H1 (cell line): ENCODE measurements around the gene KRAS.

Experiments
- BCL11A ChIP-seq, 2 experiments: IDR thresholded peaks; one replicate each; pipeline ENCODE4 v1.6.1; 2011; ENCODE audit warnings: low read depth in 2 of 2, low read length in 2 of 2, mild to moderate bottlenecking in 2 of 2
- CREB1 ChIP-seq: IDR thresholded peaks from 2 replicates; pipeline ENCODE4 v1.6.1; 2012; ENCODE audit warnings: inconsistent platforms
- CTCF ChIP-seq, 3 experiments: IDR thresholded peaks; 1 replicate in 2 of 3; 2 replicates in 1 of 3; pipeline versions ENCODE4 v1.5.1 to v1.6.1; 2011; ENCODE audit warnings: low read length in 3 of 3, mild to moderate bottlenecking in 3 of 3, inconsistent platforms in 2 of 3, low read depth in 1 of 3, moderate library complexity in 1 of 3; ENCODE audit not compliant: insufficient read depth in 1 of 3; ENCODE audit errors: control extremely low read depth in 1 of 3
- EZH2 ChIP-seq: fragments of 200-600 bp; sonication (generic); IDR thresholded peaks from 2 replicates; pipeline ENCODE4 v1.7.1; 2012; ENCODE audit warnings: low read depth, mild to moderate bottlenecking, moderate library complexity, low read length, inconsistent platforms; ENCODE audit not compliant: severe bottlenecking
- HDAC6 ChIP-seq: IDR thresholded peaks from one replicate; pipeline ENCODE4 v1.7.1; 2012; ENCODE audit warnings: low read depth, mild to moderate bottlenecking, inconsistent platforms, low read length, moderate library complexity
- NANOG ChIP-seq: IDR thresholded peaks from 2 replicates; pipeline ENCODE4 v1.6.1; 2011; ENCODE audit warnings: low read length, low read depth, mild to moderate bottlenecking, inconsistent platforms; ENCODE audit not compliant: insufficient read depth, poor library complexity, severe bottlenecking
- POLR2A ChIP-seq, 2 experiments: IDR thresholded peaks; 1 replicate in 1 of 2; 2 replicates in 1 of 2; pipeline ENCODE4 v1.6.1; 2011; ENCODE audit warnings: low read depth in 2 of 2, low read length in 2 of 2, mild to moderate bottlenecking in 2 of 2; ENCODE audit errors: control extremely low read depth in 1 of 2
- POLR2AphosphoS5 ChIP-seq: IDR thresholded peaks from 2 replicates; pipeline ENCODE4 v1.6.1; 2011; ENCODE audit warnings: low read depth, low read length
- TCF12 ChIP-seq: IDR thresholded peaks from 2 replicates; pipeline ENCODE4 v1.6.1; 2011; ENCODE audit warnings: low read depth, mild to moderate bottlenecking, low read length
- TF ChIP-seq, protein P1 (sequence below): IDR thresholded peaks from 2 replicates; pipeline ENCODE4 v1.6.1; 2011; ENCODE audit warnings: low read length, improper control_type of control experiment
- TF ChIP-seq, protein P2 (sequence below): fragments of 300-600 bp; sonication (generic); IDR thresholded peaks from 2 replicates; pipeline ENCODE4 v1.7.1; 2012; ENCODE audit warnings: low read length, moderate library complexity, mild to moderate bottlenecking, inconsistent platforms; ENCODE audit not compliant: insufficient replicate concordance

DNA sequence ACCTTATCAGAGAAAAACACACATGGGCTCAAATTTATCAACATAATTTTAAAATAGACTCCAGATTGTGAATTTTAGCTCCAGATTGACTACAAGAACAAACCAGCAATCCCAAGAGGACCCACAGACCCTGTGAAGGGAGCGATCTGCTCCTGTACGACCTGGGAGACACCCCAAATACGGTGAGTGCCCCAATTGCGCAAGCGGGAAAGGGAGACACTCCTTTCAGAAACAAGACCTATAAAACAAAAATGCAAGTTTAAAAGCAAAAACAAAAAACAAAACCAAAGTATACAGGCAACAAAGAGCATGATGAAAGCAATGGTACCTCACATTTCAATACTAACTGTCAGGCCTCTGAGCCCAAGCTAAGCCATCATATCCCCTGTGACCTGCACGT is 87.9 kb downstream of the KRAS start:
- TF ChIP-seq POLR2A (IDR thresholded peaks at IDR 0.05; ENCODE audit: control extremely low read depth in 1 of 2, low read depth in 2 of 2, low read length in 2 of 2) (no peak), POLR2AphosphoS5 (no peak), EZH2 (no peak), CREB1 (no peak), BCL11A (IDR thresholded peaks at IDR 0.05; ENCODE audit: low read depth in 2 of 2, low read length in 2 of 2) (no peak), CTCF (IDR thresholded peaks at IDR 0.05; ENCODE audit: control extremely low read depth in 1 of 3, insufficient read depth in 1 of 3, low read depth in 1 of 3, low read length in 3 of 3) (no peak), TCF12 (no peak), NANOG (no peak), HDAC6 (no peak)
- TF ChIP-seq, protein P1, sequence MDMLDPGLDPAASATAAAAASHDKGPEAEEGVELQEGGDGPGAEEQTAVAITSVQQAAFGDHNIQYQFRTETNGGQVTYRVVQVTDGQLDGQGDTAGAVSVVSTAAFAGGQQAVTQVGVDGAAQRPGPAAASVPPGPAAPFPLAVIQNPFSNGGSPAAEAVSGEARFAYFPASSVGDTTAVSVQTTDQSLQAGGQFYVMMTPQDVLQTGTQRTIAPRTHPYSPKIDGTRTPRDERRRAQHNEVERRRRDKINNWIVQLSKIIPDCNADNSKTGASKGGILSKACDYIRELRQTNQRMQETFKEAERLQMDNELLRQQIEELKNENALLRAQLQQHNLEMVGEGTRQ = no peak
- TF ChIP-seq, protein P2, sequence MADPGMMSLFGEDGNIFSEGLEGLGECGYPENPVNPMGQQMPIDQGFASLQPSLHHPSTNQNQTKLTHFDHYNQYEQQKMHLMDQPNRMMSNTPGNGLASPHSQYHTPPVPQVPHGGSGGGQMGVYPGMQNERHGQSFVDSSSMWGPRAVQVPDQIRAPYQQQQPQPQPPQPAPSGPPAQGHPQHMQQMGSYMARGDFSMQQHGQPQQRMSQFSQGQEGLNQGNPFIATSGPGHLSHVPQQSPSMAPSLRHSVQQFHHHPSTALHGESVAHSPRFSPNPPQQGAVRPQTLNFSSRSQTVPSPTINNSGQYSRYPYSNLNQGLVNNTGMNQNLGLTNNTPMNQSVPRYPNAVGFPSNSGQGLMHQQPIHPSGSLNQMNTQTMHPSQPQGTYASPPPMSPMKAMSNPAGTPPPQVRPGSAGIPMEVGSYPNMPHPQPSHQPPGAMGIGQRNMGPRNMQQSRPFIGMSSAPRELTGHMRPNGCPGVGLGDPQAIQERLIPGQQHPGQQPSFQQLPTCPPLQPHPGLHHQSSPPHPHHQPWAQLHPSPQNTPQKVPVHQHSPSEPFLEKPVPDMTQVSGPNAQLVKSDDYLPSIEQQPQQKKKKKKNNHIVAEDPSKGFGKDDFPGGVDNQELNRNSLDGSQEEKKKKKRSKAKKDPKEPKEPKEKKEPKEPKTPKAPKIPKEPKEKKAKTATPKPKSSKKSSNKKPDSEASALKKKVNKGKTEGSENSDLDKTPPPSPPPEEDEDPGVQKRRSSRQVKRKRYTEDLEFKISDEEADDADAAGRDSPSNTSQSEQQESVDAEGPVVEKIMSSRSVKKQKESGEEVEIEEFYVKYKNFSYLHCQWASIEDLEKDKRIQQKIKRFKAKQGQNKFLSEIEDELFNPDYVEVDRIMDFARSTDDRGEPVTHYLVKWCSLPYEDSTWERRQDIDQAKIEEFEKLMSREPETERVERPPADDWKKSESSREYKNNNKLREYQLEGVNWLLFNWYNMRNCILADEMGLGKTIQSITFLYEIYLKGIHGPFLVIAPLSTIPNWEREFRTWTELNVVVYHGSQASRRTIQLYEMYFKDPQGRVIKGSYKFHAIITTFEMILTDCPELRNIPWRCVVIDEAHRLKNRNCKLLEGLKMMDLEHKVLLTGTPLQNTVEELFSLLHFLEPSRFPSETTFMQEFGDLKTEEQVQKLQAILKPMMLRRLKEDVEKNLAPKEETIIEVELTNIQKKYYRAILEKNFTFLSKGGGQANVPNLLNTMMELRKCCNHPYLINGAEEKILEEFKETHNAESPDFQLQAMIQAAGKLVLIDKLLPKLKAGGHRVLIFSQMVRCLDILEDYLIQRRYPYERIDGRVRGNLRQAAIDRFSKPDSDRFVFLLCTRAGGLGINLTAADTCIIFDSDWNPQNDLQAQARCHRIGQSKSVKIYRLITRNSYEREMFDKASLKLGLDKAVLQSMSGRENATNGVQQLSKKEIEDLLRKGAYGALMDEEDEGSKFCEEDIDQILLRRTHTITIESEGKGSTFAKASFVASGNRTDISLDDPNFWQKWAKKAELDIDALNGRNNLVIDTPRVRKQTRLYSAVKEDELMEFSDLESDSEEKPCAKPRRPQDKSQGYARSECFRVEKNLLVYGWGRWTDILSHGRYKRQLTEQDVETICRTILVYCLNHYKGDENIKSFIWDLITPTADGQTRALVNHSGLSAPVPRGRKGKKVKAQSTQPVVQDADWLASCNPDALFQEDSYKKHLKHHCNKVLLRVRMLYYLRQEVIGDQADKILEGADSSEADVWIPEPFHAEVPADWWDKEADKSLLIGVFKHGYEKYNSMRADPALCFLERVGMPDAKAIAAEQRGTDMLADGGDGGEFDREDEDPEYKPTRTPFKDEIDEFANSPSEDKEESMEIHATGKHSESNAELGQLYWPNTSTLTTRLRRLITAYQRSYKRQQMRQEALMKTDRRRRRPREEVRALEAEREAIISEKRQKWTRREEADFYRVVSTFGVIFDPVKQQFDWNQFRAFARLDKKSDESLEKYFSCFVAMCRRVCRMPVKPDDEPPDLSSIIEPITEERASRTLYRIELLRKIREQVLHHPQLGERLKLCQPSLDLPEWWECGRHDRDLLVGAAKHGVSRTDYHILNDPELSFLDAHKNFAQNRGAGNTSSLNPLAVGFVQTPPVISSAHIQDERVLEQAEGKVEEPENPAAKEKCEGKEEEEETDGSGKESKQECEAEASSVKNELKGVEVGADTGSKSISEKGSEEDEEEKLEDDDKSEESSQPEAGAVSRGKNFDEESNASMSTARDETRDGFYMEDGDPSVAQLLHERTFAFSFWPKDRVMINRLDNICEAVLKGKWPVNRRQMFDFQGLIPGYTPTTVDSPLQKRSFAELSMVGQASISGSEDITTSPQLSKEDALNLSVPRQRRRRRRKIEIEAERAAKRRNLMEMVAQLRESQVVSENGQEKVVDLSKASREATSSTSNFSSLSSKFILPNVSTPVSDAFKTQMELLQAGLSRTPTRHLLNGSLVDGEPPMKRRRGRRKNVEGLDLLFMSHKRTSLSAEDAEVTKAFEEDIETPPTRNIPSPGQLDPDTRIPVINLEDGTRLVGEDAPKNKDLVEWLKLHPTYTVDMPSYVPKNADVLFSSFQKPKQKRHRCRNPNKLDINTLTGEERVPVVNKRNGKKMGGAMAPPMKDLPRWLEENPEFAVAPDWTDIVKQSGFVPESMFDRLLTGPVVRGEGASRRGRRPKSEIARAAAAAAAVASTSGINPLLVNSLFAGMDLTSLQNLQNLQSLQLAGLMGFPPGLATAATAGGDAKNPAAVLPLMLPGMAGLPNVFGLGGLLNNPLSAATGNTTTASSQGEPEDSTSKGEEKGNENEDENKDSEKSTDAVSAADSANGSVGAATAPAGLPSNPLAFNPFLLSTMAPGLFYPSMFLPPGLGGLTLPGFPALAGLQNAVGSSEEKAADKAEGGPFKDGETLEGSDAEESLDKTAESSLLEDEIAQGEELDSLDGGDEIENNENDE = no peak
